ENCODE results near the gene DICER1. TPM values are rescaled to one million over a fixed set of nuclear protein-coding genes. Genes with fewer than 3 reads are reported as not detected.

The DICER1 gene
- total RNA-seq, 4 donors from 2014 or later: 64.7 to 137 (median 87.6) TPM

DNA sequence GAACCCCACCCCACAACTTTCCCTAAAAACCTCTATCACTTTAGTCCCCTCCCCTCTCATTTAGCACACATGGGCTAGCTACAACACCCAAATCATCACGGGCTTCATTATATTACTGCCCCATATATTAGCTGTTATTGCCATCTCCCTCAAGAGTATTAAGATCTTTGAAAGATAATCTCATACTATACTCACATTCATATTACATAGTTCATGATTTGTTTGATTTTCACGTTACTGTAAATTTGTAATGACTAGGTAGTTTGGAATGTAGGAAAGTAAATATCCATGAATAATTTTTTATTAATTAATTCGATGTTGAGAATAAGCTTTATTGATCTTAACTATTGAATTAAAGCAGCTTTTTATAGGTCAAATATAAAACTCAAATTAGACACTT is 7.9 kb downstream of the DICER1 start:
- DNase-seq (ENCODE audit: low spot score): no peak
- TF ChIP-seq, protein P1, sequence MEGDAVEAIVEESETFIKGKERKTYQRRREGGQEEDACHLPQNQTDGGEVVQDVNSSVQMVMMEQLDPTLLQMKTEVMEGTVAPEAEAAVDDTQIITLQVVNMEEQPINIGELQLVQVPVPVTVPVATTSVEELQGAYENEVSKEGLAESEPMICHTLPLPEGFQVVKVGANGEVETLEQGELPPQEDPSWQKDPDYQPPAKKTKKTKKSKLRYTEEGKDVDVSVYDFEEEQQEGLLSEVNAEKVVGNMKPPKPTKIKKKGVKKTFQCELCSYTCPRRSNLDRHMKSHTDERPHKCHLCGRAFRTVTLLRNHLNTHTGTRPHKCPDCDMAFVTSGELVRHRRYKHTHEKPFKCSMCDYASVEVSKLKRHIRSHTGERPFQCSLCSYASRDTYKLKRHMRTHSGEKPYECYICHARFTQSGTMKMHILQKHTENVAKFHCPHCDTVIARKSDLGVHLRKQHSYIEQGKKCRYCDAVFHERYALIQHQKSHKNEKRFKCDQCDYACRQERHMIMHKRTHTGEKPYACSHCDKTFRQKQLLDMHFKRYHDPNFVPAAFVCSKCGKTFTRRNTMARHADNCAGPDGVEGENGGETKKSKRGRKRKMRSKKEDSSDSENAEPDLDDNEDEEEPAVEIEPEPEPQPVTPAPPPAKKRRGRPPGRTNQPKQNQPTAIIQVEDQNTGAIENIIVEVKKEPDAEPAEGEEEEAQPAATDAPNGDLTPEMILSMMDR (IDR thresholded peaks at IDR 0.05): no peak
- no peak for ATAC-seq (ENCODE audit: low FRiP score)

DNA sequence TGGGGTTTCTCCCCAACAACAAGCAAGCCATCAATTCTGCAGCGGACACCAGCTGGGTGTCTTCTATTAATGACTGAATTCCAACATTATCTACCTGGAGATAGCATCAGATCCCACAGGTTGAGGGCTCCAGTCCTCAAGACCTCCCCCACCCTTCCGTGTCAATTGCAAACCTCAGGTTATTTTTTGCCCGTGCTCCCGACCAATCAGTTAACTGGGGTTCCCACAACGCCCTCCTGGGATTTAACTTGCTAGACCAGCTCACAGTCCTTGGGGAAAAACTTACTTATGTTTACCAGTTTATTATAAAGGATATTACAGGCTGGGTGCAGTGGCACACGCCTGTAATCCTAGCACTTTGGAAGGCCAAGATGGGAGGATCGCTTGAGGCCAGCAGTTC is 9.7 kb downstream of the DICER1 start:
- DNase-seq (ENCODE audit: low spot score) (no peak), ATAC-seq (ENCODE audit: low FRiP score) (no peak)
- TF ChIP-seq, protein P1 (IDR thresholded peaks at IDR 0.05): no peak

DNA sequence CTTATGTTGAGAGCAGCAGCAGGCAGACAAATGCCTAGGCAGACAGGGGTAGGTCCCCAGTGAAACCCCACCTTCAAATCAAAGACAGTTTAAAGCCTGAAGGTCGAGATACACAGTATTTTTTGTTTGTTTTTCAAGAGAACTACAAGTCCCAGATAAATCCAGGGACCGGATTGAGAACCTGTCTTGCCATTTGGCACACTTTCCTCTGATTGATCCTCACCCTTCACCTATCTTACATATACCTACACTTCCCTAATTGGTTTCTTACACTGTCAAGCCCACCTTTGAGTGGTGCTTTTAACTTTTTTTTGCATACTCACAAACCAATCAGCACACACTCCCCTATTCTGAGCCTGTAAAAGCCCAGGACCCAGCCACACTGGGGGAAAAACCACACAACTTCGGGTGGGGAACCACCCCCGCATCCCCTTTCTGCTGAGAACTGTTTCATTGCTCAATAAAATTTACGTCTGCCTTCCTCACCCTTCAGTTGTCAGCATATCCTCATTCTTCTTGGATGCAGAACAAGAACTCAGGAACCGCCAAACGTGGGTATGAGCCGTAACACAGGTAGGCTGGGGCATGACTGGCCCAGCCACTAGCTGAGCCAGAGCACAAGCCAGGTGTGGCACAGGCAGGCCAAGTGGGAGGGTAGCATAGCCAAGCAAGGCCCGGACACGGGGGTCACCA is 11.1 kb downstream of the DICER1 start:
- ATAC-seq (ENCODE audit: low FRiP score) (no peak), DNase-seq (ENCODE audit: low spot score) (no peak)
- TF ChIP-seq, protein P1 (IDR thresholded peaks at IDR 0.05): no peak

DNA sequence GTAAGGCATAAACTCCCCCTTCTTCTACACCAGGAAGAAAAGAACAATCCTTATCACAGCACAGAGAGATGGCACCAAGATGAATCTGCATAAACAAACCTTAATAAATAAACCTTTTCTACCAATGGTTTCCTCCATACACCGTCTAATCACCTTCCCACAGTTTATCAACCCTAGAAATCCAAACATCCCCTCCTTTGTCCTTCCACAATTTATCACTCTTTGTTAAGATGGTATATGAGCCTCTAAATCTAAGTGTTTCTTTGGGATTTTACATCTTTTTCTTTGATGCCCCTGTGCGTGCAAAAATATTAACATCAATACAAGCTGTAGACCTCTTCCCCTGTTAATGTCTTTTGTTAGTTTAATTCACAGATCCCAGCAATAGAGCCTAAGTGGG is 12.5 kb downstream of the DICER1 start:
- DNase-seq (ENCODE audit: low spot score) (no peak), ATAC-seq (ENCODE audit: low FRiP score) (no peak)
- TF ChIP-seq, protein P1 (IDR thresholded peaks at IDR 0.05): no peak

DNA sequence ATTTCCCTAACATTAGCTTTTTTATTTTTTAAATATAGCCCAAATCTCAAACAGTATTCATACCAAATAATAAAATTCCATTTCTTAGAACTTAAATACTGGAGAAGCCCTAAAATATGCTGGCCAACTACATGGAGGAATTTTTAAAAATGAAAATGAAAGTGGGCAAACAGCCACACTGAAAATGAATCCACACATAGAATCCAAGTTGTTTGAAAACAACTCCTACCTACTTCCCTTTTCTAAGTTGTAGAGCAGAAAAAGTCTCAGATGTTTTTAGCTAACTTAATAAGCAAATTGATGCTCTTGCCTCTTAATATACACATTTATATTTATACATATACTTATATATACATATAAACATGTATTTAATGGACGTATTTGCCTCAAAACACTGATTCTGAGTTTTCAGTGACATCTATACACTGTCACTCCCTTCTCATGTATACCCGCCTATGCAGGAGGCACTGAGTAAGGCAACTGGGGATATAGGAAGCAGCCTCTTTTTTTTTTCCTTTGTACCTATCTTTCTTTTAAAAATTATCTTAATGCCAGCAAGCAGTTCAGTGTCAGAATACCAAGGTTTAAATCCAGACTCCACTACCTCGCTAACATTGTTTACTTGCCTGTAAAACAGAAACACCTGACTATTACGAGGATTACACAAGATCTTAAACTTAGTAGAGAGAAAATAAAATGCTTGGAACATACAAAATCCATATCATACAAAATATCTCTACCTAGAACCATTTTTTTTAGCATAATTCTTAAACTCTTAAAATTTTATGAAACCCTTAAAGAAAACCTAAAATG is 13.3 kb downstream of the DICER1 start:
- TF ChIP-seq, protein P1 (IDR thresholded peaks at IDR 0.05): no peak
- no peak for ATAC-seq (ENCODE audit: low FRiP score)
- no peak for DNase-seq (ENCODE audit: low spot score)

DNA sequence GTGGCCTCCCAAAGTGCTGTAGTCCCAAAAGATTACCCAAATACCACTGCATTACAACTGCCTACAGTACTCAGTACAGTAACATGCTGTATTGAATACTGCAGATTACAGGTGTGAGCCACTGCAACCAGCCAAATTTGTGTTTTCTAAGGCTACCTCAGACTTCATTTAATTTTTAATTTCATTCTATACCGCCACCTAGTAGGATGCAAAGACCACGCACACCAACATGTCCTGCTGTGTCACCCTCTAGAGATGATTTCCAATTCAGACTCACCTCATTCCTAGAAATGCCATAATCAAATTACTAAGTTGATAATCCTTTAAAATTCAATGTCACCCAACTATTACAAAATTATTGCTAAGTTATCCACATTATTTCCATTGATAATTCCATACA is 15.1 kb downstream of the DICER1 start:
- TF ChIP-seq, protein P1 (IDR thresholded peaks at IDR 0.05): no peak
- DNase-seq (ENCODE audit: low spot score) (no peak), ATAC-seq (ENCODE audit: low FRiP score) (no peak)

All from omental fat pad (tissue), 4 donors.